Astrocyte of the spinal cord (primary cell): ENCODE data around the gene OTUD7B.

ENCODE experiments used
- DNase-seq: peaks from one replicate; pipeline ENCODE4 v3.0.0; 2011; ENCODE audit warnings: low read depth, low spot score
- H3K4me3 ChIP-seq: 2 replicates; pipeline ENCODE4 v1.5.1; 2011; ENCODE audit warnings: low read depth, mild to moderate bottlenecking, low read length, moderate library complexity
- CTCF ChIP-seq: IDR thresholded peaks from 2 replicates; pipeline ENCODE4 v1.5.1; 2012; ENCODE audit warnings: low read depth, mild to moderate bottlenecking, low read length, inconsistent platforms
- in situ Hi-C: cut with HindIII; loops from 2 replicates; pipeline ENCODE4 v1.10.0; 2017; ENCODE audit warnings: low sequenced_read_pairs

Gene OTUD7B

GRCh38 chr1:150018165-150018564 lies 7.6 kb upstream of the OTUD7B start:
- TF ChIP-seq CTCF = no peak
- in situ Hi-C loops = no loop called here
- no peak for DNase-seq
- H3K4me3 ChIP-seq = no peak overlapping the region

GRCh38 chr1:150017206-150017750 lies 6.8 kb upstream of the OTUD7B start:
- H3K4me3 ChIP-seq = no peak overlapping the region
- no peak for TF ChIP-seq CTCF
- no peak for DNase-seq
- in situ Hi-C loops = no loop called here

DNA sequence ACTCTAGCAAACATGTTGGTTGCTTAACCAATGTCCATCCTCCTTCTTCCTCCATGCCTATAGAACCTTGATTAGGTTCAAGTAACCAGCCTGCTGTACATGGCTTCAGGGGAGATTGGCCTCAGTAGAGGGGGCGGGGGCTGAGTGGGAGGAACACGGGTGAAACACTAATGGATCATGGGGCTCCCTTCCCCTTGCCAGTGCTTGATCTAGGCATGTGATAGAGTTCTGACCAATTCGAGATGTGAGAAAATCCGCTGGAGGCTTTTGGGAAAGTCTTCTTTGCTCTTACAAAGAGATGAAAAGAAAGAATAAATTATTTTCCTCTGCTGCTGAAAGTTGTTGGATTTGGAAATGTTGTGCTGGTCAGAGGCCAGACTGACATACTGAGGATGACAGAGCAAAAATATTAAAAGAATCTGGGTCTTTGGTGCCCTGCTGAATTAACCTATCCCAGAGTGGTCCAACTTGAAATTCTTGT lies 5.2 kb upstream of the OTUD7B start:
- TF ChIP-seq CTCF = no peak
- DNase-seq = no peak
- H3K4me3 ChIP-seq = no peak overlapping the region
- in situ Hi-C loops = no loop called here

GRCh38 chr1:150012611-150013010 lies 2.1 kb upstream of the OTUD7B start:
- in situ Hi-C loops = no loop called here
- DNase-seq = peak; percentile 72
- H3K4me3 ChIP-seq = no peak overlapping the region
- no peak for TF ChIP-seq CTCF

- peak overlapping the region; percentile 88 for H3K4me3 ChIP-seq
- TF ChIP-seq CTCF = no peak
- in situ Hi-C loops = no loop called here
- peak; percentile 85 for DNase-seq
Observed at GRCh38 chr1:150009604-150010392, 728 bp downstream of the OTUD7B start.

- DNase-seq = no peak
- in situ Hi-C loops = no loop called here
- no peak for TF ChIP-seq CTCF
- H3K4me3 ChIP-seq = peak overlapping the region; percentile 88
Observed at GRCh38 chr1:150008699-150009098, 1.8 kb downstream of the OTUD7B start.
